ENCODE data around the gene DNAJC18.

Gene DNAJC18

GRCh38 chr5:139454568-139455290 is 15.4 kb upstream of the DNAJC18 start:
- no peaks in the 10 kb centered on the region for H3K9me3 ChIP-seq
- no peaks in the 10 kb centered on the region for H3K27me3 ChIP-seq
- H3K36me3 ChIP-seq = no peaks in the 10 kb centered on the region
- no peak for TF ChIP-seq CTCF (IDR thresholded peaks at IDR 0.05)
- H3K27ac ChIP-seq = no peak overlapping the region
- no peaks in the 10 kb centered on the region for H3K4me1 ChIP-seq (ENCODE audit: control insufficient read depth in 1 of 2, insufficient read depth in 1 of 2, low read depth in 1 of 2, low read length in 1 of 2)
- no peak overlapping the region for H3K4me3 ChIP-seq (ENCODE audit: low read depth in 1 of 2, low read length in 1 of 2)

- no peaks in the 10 kb centered on the region for H3K9me3 ChIP-seq
- H3K27ac ChIP-seq = no peak overlapping the region
- H3K36me3 ChIP-seq = no peaks in the 10 kb centered on the region
- no peak for TF ChIP-seq CTCF (IDR thresholded peaks at IDR 0.05)
- no peak overlapping the region for H3K4me3 ChIP-seq (ENCODE audit: low read depth in 1 of 2, low read length in 1 of 2)
- no peaks in the 10 kb centered on the region for H3K4me1 ChIP-seq (ENCODE audit: control insufficient read depth in 1 of 2, insufficient read depth in 1 of 2, low read depth in 1 of 2, low read length in 1 of 2)
- H3K27me3 ChIP-seq = no peaks in the 10 kb centered on the region
Measured at GRCh38 chr5:139453683-139454567, 14.6 kb upstream of the DNAJC18 start.

- no peak overlapping the region for H3K4me3 ChIP-seq (ENCODE audit: low read depth in 1 of 2, low read length in 1 of 2)
- TF ChIP-seq CTCF (IDR thresholded peaks at IDR 0.05) = no peak
- H3K27me3 ChIP-seq = no peaks in the 10 kb centered on the region
- H3K36me3 ChIP-seq = no peaks in the 10 kb centered on the region
- H3K4me1 ChIP-seq (ENCODE audit: control insufficient read depth in 1 of 2, insufficient read depth in 1 of 2, low read depth in 1 of 2, low read length in 1 of 2) = no peaks in the 10 kb centered on the region
- no peaks in the 10 kb centered on the region for H3K9me3 ChIP-seq
- H3K27ac ChIP-seq = no peak overlapping the region
Measured at GRCh38 chr5:139451878-139452660, 12.7 kb upstream of the DNAJC18 start.

GRCh38 chr5:139451176-139451575 is 11.9 kb upstream of the DNAJC18 start:
- no peaks in the 10 kb centered on the region for H3K4me1 ChIP-seq (ENCODE audit: control insufficient read depth in 1 of 2, insufficient read depth in 1 of 2, low read depth in 1 of 2, low read length in 1 of 2)
- H3K9me3 ChIP-seq = no peaks in the 10 kb centered on the region
- no peaks in the 10 kb centered on the region for H3K27me3 ChIP-seq
- H3K27ac ChIP-seq = no peak overlapping the region
- no peaks in the 10 kb centered on the region for H3K36me3 ChIP-seq
- no peak for TF ChIP-seq CTCF (IDR thresholded peaks at IDR 0.05)
- H3K4me3 ChIP-seq (ENCODE audit: low read depth in 1 of 2, low read length in 1 of 2) = no peak overlapping the region

- no peak for TF ChIP-seq CTCF (IDR thresholded peaks at IDR 0.05)
- H3K4me1 ChIP-seq (ENCODE audit: control insufficient read depth in 1 of 2, insufficient read depth in 1 of 2, low read depth in 1 of 2, low read length in 1 of 2) = no peaks in the 10 kb centered on the region
- no peaks in the 10 kb centered on the region for H3K9me3 ChIP-seq
- no peaks in the 10 kb centered on the region for H3K36me3 ChIP-seq
- no peak overlapping the region for H3K4me3 ChIP-seq (ENCODE audit: low read depth in 1 of 2, low read length in 1 of 2)
- no peak overlapping the region for H3K27ac ChIP-seq
- no peaks in the 10 kb centered on the region for H3K27me3 ChIP-seq
Measured at GRCh38 chr5:139446956-139447779, 7.8 kb upstream of the DNAJC18 start.
